H1 (cell line): ENCODE measurements around the gene EFNA3.

ENCODE experiments used
- BRCA1 ChIP-seq: IDR thresholded peaks from 2 replicates; pipeline ENCODE4 v1.6.1; 2012; ENCODE audit warnings: low read depth, low read length, improper control_type of control experiment
- EP300 ChIP-seq, 2 experiments: IDR thresholded peaks; 1 replicate in 1 of 2; 2 replicates in 1 of 2; pipeline ENCODE4 v1.6.1; 2011 to 2012; ENCODE audit warnings: low read depth in 2 of 2, low read length in 2 of 2, mild to moderate bottlenecking in 2 of 2, borderline replicate concordance in 1 of 2, inconsistent platforms in 1 of 2, moderate library complexity in 1 of 2
- EZH2 ChIP-seq: fragments of 200-600 bp; sonication (generic); IDR thresholded peaks from 2 replicates; pipeline ENCODE4 v1.7.1; 2012; ENCODE audit warnings: low read depth, mild to moderate bottlenecking, moderate library complexity, low read length, inconsistent platforms; ENCODE audit not compliant: severe bottlenecking
- GABPA ChIP-seq: IDR thresholded peaks from 2 replicates; pipeline ENCODE4 v1.6.1; 2011; ENCODE audit warnings: mild to moderate bottlenecking, low read length, moderate library complexity, borderline replicate concordance; ENCODE audit not compliant: insufficient read depth
- GTF2F1 ChIP-seq: IDR thresholded peaks from 2 replicates; pipeline ENCODE4 v1.6.1; 2012; ENCODE audit warnings: low read depth, low read length, improper control_type of control experiment, borderline replicate concordance
- MAFK ChIP-seq: IDR thresholded peaks from 2 replicates; pipeline ENCODE4 v1.6.1; 2012; ENCODE audit warnings: low read depth, mild to moderate bottlenecking, improper control_type of control experiment, low read length
- POLR2A ChIP-seq, 2 experiments: IDR thresholded peaks; 1 replicate in 1 of 2; 2 replicates in 1 of 2; pipeline ENCODE4 v1.6.1; 2011; ENCODE audit warnings: low read depth in 2 of 2, low read length in 2 of 2, mild to moderate bottlenecking in 2 of 2; ENCODE audit errors: control extremely low read depth in 1 of 2
- POLR2AphosphoS5 ChIP-seq: IDR thresholded peaks from 2 replicates; pipeline ENCODE4 v1.6.1; 2011; ENCODE audit warnings: low read depth, low read length
- POU5F1 ChIP-seq: IDR thresholded peaks from 2 replicates; pipeline ENCODE4 v1.6.1; 2011; ENCODE audit warnings: low read depth, mild to moderate bottlenecking, low read length, moderate library complexity
- TAF1 ChIP-seq: IDR thresholded peaks from 2 replicates; pipeline ENCODE4 v1.6.1; 2011; ENCODE audit warnings: mild to moderate bottlenecking, low read depth, low read length
- ZNF274 ChIP-seq: IDR thresholded peaks from 2 replicates; pipeline ENCODE4 v1.7.0; 2012; ENCODE audit warnings: low read length, borderline replicate concordance; ENCODE audit errors: extremely low read depth
- TF ChIP-seq, protein P1 (sequence below), 3 experiments: IDR thresholded peaks; 1 replicate in 2 of 3; 2 replicates in 1 of 3; pipeline versions ENCODE4 v1.5.1 to v1.6.1; 2011; ENCODE audit warnings: low read length in 3 of 3, mild to moderate bottlenecking in 3 of 3, inconsistent platforms in 2 of 3, low read depth in 1 of 3, moderate library complexity in 1 of 3; ENCODE audit not compliant: insufficient read depth in 1 of 3; ENCODE audit errors: control extremely low read depth in 1 of 3

DNA sequence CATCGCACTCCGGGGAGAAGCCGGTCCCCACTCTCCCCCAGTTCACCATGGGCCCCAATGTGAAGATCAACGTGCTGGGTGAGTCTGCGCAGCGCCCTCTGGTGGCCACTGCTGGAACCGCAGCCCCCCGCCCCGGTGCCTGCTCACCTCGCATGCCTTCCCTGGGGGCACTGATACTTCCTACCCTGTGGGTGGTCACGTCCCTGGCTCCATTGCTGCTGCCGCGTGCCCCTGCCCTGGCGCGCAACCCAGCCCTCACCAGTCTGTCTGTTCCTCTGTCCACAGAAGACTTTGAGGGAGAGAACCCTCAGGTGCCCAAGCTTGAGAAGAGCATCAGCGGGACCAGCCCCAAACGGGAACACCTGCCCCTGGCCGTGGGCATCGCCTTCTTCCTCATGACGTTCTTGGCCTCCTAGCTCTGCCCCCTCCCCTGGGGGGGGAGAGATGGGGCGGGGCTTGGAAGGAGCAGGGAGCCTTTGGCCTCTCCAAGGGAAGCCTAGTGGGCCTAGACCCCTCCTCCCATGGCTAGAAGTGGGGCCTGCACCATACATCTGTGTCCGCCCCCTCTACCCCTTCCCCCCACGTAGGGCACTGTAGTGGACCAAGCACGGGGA is 7.6 kb downstream of the EFNA3 start:
- TF ChIP-seq ZNF274 (no peak), EZH2 (no peak), POU5F1 (no peak), BRCA1 (no peak), POLR2A (IDR thresholded peaks at IDR 0.05; ENCODE audit: control extremely low read depth in 1 of 2, low read depth in 2 of 2, low read length in 2 of 2) (no peak), TAF1 (0 out of 2 replicates have a peak, but pooled peaks have one; percentile 27), POLR2AphosphoS5 (no peak), GABPA (peak; percentile 41; the same call in 1 of the 2 replicates), EP300 (IDR thresholded peaks at IDR 0.05; ENCODE audit: borderline replicate concordance in 1 of 2, low read depth in 2 of 2, low read length in 2 of 2) (no peak), MAFK (no peak), GTF2F1 (no peak)
- TF ChIP-seq, protein P1, sequence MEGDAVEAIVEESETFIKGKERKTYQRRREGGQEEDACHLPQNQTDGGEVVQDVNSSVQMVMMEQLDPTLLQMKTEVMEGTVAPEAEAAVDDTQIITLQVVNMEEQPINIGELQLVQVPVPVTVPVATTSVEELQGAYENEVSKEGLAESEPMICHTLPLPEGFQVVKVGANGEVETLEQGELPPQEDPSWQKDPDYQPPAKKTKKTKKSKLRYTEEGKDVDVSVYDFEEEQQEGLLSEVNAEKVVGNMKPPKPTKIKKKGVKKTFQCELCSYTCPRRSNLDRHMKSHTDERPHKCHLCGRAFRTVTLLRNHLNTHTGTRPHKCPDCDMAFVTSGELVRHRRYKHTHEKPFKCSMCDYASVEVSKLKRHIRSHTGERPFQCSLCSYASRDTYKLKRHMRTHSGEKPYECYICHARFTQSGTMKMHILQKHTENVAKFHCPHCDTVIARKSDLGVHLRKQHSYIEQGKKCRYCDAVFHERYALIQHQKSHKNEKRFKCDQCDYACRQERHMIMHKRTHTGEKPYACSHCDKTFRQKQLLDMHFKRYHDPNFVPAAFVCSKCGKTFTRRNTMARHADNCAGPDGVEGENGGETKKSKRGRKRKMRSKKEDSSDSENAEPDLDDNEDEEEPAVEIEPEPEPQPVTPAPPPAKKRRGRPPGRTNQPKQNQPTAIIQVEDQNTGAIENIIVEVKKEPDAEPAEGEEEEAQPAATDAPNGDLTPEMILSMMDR (IDR thresholded peaks at IDR 0.05; ENCODE audit: control extremely low read depth in 1 of 3, insufficient read depth in 1 of 3, low read depth in 1 of 3, low read length in 3 of 3) = peak in 2 of 3 experiments; percentile 80 to 98; a peak in 3 of 4 replicates
